GM19035 (cell line): Measurements from ENCODE around the gene EDDM3A.

Source experiments
- ATAC-seq: cut with Tn5 transposase; IDR thresholded peaks from one replicate; pipeline ENCODE4 v1.9.1; 2021; ENCODE audit not compliant: unreplicated experiment

EDDM3A gene

GRCh38 chr14:20782280-20782890 lies 36.7 kb downstream of the EDDM3A start:
- ATAC-seq = no peak

DNA sequence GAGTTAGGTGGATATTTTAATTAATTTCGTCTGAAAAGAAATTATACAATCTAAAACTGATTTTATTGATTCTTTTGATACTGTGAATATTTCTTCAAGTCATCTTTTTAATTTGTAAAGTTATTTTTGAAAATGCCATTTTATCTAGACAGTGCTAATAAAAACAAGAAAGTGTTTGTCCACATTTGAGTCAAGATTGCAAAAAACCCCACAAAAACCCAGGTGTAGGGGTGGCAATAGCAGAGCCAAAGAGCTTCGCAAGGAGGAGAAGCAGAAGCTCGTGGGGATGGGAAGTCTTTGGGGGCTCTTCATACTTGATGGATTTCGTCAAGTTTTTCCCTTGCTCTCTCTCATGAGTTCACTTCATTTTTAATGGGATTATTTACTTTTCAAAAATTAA lies 41.3 kb downstream of the EDDM3A start:
- ATAC-seq = no peak

DNA sequence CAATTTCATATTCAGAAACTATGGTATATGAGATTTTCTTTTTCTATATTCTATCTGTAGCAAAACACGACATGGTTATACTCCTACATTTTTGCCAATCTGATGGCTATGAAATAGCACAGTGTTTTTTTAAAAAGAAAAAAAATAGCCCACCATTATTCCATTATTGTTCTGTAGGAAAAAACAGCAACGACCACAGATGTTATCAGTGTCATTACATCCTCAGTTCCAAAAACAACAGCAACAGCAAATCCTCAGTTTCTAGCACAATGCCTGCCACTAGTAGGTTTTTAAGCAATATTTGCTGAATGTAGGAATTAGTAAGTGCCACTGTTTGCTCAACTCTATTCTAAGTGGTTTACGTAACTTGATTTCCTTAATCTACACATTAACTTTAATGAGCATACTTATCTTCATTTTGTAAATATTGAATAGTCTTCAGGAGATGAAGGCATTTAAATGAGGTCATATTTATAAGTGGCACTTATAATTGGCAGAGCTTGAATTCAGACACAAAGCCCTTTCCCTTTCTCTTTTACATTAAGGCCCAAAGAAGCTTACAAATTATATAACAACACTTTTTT lies 43.6 kb downstream of the EDDM3A start:
- no peak for ATAC-seq

DNA sequence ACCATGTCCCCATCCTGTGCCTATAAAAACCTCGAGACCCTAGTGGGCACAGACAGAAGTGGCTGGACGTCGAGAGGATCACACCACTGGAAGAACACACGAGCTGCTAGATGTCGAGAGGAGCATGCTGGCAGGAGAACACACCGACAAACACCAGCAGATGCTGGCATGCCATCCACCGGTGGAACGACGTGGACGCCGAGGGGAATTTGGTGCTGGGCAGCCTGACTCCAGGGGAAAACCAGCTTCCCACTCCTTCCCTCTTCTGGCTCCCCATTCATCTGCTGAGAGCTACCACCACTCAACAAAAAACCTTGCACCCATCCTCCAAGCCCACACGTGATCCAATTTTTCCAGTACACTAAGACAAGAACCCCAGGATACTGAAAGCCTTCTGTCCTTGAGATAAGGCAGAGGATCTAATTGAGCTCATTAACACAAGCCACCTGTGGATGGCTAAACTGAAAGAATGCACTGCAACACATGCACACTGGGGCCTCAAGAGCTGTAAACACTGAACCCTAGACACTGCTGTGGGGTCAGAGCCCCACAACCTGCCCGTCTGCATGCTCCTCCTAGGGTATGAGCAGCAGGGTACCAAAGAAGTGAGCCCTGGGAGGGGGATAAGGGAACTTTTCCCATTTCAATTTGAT lies 44.9 kb downstream of the EDDM3A start:
- no peak for ATAC-seq

GRCh38 chr14:20791187-20791586 lies 45.5 kb downstream of the EDDM3A start:
- no peak for ATAC-seq

DNA sequence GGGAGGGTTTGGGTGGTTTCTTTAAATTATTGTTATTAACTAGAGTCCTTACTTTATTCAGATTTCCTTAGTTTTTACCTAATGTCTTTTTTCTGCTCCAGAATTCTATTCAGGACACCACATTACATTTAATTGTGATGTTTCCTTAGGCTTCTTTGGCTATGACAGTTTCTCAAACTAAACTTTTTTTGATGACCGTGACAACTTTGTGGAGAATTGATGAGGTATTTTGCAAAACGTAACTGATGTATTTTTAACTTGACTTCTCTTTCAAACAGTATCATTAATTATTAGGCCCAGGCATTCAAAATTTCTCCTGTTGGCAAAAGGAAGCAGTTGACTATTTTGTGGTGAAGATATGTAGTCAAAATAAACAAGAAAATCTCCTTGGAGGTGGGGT lies 45.9 kb downstream of the EDDM3A start:
- ATAC-seq = no peak

DNA sequence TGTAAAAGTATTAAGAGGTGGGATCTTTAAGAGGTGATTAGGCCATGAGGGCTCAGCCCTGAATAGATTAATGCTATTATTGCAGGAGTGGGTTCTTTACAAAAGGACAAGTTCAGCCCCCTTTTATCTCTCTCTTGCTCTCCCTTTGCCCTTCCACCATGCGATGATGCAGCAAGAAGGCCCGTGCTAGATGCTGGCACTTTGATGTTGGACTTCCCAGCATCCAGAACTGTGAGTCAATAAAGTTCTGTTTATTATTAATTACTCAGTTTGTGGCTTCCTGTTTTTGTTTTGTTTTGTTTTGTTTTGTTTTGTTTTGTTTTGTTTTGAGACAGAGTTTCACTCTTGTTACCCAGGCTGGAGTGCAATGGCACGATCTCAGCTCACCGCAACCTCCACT lies 46.9 kb downstream of the EDDM3A start:
- ATAC-seq = no peak

- no peak for ATAC-seq
Observed at GRCh38 chr14:20794644-20795369, 49.1 kb downstream of the EDDM3A start.

DNA sequence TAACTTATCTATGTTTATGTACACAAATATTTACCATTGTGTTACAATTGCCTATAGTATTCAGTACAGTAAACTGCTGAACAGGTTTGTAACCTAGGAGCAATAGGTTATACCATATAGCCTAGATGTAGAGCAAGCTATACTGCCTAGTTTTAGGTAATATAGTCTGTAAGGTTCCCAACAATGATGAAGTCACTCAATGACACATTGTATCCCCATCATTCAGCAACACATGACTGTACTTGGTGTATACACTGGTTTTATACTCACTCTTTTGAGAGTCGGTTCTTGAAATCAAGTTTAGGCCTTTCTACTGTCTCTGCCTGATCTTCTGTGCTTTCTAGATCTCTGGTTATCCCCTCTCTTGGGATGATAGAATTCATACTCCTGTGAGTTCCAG lies 51.5 kb downstream of the EDDM3A start:
- ATAC-seq = no peak
